SK-N-SH treated with all-trans-retinoic acid at 6 μM for 48 hours (cell line): Measurements from ENCODE around the gene COCH.

ENCODE experiments used
- ARNTL ChIP-seq: fragments of 450-650 bp; formaldehyde crosslinking; IDR thresholded peaks from 2 replicates; pipeline ENCODE4 v1.5.0; 2020; ENCODE audit warnings: low read depth, mild to moderate bottlenecking, moderate library complexity, borderline replicate concordance
- CREB5 ChIP-seq: fragments of 250-450 bp; sonication (Bioruptor Pico); IDR thresholded peaks from 2 replicates; pipeline ENCODE4 v1.5.1; 2020; ENCODE audit warnings: low read depth, mild to moderate bottlenecking, moderate library complexity
- ESRRG ChIP-seq: fragments of 250-450 bp; sonication (Bioruptor Pico); IDR thresholded peaks from 2 replicates; pipeline ENCODE4 v1.6.1; 2021; ENCODE audit warnings: mild to moderate bottlenecking
- PPARA ChIP-seq: fragments of 250-450 bp; sonication (Bioruptor Pico); IDR thresholded peaks from 2 replicates; pipeline ENCODE4 v1.5.0; 2020; ENCODE audit warnings: mild to moderate bottlenecking, borderline replicate concordance
- RARB ChIP-seq: fragments of 250-450 bp; sonication (Bioruptor Pico); IDR thresholded peaks from 2 replicates; pipeline ENCODE4 v1.8.0; 2021; ENCODE audit warnings: mild to moderate bottlenecking, moderate library complexity
- SNAI2 ChIP-seq: fragments of 250-450 bp; sonication (Bioruptor Pico); IDR thresholded peaks from 2 replicates; pipeline ENCODE4 v1.5.0; 2020; ENCODE audit warnings: mild to moderate bottlenecking, moderate library complexity
- ZC3H10 ChIP-seq: fragments of 250-450 bp; sonication (Bioruptor Pico); IDR thresholded peaks from 2 replicates; pipeline ENCODE4 v1.5.1; 2021; ENCODE audit warnings: mild to moderate bottlenecking, moderate library complexity
- ZFP3 ChIP-seq: fragments of 250-450 bp; sonication (Bioruptor Pico); IDR thresholded peaks from 2 replicates; pipeline ENCODE4 v1.5.0; 2020; ENCODE audit warnings: mild to moderate bottlenecking, moderate library complexity
- ZFP30 ChIP-seq: fragments of 450-650 bp; formaldehyde crosslinking; IDR thresholded peaks from 2 replicates; pipeline ENCODE4 v1.5.0; 2022; ENCODE audit warnings: mild to moderate bottlenecking, moderate library complexity
- ZNF565 ChIP-seq: fragments of 450-650 bp; formaldehyde crosslinking; conservative IDR thresholded peaks from 2 replicates; pipeline ENCODE4 v1.5.0; 2020; ENCODE audit warnings: low read depth, mild to moderate bottlenecking, moderate library complexity
- TF ChIP-seq, protein P1 (sequence below): fragments of 250-450 bp; sonication (Bioruptor Pico); IDR thresholded peaks from 2 replicates; pipeline ENCODE4 v1.8.0; 2021; ENCODE audit warnings: low read depth, mild to moderate bottlenecking, moderate library complexity, borderline replicate concordance
- TF ChIP-seq, protein P2 (sequence below): fragments of 250-450 bp; sonication (Bioruptor Pico); IDR thresholded peaks from 2 replicates; pipeline ENCODE4 v1.8.0; 2020; ENCODE audit warnings: mild to moderate bottlenecking, moderate library complexity, borderline replicate concordance

DNA sequence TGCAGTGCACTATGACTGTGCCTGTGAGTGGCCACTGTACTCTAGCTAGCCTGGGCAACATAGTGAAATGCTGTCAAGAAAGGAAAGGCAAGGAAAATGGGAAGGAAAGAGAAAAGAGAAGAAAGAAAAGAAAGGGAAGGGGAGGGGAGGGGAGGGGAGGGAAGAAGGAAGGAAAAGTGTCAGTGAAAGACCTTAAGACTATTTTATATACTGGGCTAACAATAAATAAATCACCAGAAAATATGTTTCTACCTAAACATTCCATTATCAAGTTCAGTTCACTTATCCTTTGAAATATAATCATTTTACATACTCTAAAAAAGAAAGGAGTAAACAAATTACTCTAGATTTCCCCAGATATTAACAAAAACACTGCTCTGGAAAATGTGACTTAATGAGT lies 22.1 kb downstream of the COCH start:
- TF ChIP-seq PPARA (CRISPR knock-in tag) (no peak), SNAI2 (no peak), RARB (CRISPR knock-in tag) (no peak), ARNTL (CRISPR knock-in tag) (no peak), CREB5 (CRISPR knock-in tag) (no peak), ZFP3 (CRISPR knock-in tag) (no peak), ESRRG (CRISPR knock-in tag) (no peak), ZNF565 (CRISPR knock-in tag) (no peak), ZC3H10 (CRISPR knock-in tag) (no peak), ZFP30 (no peak)
- TF ChIP-seq, protein P1, sequence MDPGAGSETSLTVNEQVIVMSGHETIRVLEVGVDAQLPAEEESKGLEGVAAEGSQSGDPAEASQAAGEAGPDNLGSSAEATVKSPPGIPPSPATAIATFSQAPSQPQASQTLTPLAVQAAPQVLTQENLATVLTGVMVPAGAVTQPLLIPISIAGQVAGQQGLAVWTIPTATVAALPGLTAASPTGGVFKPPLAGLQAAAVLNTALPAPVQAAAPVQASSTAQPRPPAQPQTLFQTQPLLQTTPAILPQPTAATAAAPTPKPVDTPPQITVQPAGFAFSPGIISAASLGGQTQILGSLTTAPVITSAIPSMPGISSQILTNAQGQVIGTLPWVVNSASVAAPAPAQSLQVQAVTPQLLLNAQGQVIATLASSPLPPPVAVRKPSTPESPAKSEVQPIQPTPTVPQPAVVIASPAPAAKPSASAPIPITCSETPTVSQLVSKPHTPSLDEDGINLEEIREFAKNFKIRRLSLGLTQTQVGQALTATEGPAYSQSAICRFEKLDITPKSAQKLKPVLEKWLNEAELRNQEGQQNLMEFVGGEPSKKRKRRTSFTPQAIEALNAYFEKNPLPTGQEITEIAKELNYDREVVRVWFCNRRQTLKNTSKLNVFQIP (CRISPR knock-in tag): no peak
- TF ChIP-seq, protein P2, sequence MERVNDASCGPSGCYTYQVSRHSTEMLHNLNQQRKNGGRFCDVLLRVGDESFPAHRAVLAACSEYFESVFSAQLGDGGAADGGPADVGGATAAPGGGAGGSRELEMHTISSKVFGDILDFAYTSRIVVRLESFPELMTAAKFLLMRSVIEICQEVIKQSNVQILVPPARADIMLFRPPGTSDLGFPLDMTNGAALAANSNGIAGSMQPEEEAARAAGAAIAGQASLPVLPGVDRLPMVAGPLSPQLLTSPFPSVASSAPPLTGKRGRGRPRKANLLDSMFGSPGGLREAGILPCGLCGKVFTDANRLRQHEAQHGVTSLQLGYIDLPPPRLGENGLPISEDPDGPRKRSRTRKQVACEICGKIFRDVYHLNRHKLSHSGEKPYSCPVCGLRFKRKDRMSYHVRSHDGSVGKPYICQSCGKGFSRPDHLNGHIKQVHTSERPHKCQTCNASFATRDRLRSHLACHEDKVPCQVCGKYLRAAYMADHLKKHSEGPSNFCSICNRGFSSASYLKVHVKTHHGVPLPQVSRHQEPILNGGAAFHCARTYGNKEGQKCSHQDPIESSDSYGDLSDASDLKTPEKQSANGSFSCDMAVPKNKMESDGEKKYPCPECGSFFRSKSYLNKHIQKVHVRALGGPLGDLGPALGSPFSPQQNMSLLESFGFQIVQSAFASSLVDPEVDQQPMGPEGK (CRISPR knock-in tag): no peak
